Stimulated activated CD4-positive, alpha-beta T cell treated with anti-CD3 and anti-CD28 coated beads, Interleukin-2, amount 100 ng/mL, for 4 hours (primary cell): ENCODE data around the gene FAAP100.
"Not testable (repeated sequence)": the region's sequence is repeated elsewhere in the genome, so short reads cannot be mapped to it uniquely, and the experiment has no call there.

Source experiments
- DNase-seq: peaks from one replicate; pipeline ENCODE4 v3.0.0-alpha.2; 2020; ENCODE audit warnings: low read depth

Gene FAAP100

DNA sequence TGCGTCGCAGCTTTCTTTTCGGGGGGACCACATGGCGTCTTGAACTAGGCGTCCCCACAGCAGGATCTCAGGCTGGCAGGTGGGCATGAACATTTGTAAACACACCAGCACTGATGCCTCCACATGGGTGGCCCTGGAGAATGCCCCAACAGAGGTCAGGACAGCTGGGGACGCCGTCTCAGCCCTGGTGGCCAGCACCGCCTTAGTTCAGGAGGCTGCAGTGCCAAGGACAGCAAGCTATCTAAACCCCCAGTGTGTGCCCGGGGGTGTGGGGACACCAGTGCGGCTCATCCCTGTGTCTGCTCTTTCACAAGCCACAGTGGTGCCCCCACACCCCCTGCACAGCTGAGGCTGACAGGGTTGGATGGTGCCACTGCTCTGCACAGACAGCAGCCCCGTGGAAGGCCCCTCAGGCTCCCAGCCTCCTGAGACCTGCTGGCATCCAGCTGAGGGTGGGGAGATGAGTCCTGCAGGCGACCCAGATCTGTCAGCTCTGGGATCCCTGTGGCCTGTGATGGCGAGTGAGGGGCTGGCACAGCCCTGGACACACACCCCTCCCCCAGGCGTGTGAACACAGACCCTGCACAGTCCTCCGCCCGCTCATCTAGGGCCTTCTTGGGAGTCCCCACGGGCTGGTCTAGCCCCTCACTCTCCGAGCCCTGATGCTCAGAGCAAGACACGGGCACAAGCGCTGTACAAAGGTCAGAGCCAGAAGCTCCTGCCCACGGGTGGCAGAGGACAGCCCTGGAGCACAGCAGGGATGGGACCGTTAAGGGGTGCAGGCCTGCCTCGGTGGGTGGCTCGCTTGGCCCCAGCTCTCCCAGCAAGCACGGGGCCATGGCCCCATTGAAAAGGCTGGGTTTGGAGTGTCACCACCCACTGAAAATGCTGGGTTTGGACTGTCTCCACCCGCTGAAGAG lies 13.2 kb downstream of the FAAP100 start:
- no peak for DNase-seq

DNA sequence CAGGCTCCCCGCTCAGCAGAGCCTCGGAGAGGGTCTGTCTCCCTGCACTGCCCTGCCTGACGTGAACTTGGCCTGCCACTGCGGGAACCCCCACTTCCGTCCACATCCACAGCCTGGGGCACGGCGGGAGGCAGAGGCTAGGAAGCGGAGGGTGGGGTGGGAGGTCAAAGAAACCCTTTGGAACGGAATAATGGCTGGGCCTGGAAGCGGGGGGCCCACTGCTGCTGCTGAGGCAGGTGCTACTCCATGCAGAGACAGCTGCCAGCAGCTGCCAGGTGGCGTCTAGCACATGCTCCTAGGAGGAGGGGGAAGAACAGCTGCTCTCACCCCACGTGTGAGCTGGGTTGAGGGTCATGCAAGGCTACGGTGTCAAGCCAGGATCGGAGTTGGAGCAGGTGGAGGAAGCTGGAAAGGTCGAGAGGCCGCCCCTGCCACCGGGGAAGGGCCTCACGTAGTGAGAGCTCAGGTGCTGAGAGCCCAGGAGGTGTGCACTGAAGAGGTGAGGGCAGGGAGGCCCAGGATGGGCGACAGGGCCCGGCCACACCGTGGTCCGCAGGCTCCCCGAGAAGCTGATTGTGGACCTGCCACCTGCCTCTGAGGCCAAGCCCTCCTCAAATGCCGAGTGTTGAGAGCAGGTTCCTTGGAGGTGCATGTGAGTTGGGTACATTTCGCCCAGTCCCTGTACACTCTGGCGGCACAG lies 14.1 kb downstream of the FAAP100 start:
- no peak for DNase-seq

- no peak for DNase-seq
Measured at GRCh38 chr17:81537343-81537855, 14.8 kb downstream of the FAAP100 start.

DNA sequence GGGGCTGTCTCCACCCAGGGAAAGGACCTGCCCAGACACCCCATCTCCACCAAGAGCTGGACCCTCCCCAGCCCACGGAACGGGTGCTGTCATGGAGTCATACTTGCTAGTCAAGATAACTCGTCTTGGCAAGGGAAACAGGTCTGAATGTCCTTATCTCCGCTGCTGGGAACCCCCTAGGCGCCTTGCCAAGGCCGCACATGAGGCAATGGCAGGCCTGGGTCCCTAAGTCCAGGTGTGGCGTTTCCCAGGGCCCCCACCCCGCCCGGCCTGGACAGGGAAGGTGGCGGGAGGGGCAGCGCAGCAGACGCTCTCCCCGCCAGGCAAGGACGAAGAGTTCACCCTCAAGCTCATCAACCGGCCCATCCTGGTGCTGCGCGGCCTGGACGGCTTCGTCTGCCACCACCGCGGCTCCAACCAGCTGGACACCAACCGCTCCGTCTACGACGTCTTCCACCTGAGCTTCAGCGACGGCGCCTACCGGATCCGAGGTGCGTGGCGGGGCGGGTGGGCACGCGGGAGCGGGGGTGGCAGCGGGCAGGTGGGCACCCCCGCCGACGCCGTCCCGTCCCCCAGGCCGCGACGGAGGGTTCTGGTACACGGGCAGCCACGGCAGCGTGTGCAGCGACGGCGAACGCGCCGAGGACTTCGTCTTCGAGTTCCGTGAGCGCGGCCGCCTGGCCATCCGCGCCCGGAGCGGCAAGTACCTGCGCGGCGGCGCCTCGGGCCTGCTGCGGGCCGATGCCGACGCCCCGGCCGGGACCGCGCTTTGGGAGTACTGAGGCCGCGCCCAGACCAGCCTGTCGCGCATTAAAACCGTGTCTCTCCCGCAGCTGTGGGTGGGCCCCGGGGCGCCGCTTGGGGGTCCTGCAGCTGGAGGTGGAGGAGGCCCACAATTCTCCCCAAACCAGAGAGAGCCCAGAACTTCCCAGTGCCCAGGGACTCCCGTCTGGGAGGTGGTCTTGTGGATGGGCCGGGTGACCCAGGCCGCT lies 15.6 kb downstream of the FAAP100 start:
- DNase-seq = no peak

DNA sequence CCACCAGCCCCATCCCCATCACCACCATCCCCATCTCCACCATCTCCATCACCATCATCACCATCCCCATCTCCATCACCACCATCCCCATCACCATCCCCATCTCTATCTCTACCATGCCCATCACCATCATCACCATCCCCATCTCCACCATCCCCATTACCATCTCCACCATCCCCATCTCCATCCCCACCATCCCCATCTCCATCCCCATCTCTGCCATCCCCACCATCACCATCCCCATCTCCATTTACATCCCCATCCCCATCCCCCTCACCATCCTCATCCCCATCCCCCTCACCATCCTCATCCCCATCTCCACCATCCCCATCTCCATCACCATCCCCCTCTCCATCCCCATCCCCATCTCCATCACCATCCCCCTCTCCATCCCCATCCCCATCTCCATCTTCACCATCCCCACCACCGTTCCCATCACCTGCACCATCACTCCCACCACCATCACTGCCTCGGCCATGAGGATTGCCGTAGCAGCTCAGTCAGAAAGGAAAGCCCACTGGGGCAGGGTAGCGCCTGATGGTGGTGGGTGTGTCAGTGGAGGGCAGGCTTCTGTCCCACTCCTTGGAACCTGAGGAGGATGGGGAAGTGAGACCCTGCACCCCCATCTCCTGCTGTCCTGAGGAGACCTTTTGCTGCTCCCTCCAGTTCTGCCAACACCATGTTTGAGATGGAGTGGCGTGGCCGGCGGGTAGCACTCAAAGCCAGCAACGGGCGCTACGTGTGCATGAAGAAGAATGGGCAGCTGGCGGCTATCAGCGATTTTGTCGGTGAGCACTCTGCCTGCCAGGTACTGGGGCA lies 16.5 kb downstream of the FAAP100 start:
- no peak for DNase-seq

- DNase-seq = no peak
Measured at GRCh38 chr17:81535007-81535328, 17.2 kb downstream of the FAAP100 start.

- no peak for DNase-seq
Measured at GRCh38 chr17:81534157-81535006, 17.8 kb downstream of the FAAP100 start.

- no peak for DNase-seq
Measured at GRCh38 chr17:81533339-81534141, 18.6 kb downstream of the FAAP100 start.

DNA sequence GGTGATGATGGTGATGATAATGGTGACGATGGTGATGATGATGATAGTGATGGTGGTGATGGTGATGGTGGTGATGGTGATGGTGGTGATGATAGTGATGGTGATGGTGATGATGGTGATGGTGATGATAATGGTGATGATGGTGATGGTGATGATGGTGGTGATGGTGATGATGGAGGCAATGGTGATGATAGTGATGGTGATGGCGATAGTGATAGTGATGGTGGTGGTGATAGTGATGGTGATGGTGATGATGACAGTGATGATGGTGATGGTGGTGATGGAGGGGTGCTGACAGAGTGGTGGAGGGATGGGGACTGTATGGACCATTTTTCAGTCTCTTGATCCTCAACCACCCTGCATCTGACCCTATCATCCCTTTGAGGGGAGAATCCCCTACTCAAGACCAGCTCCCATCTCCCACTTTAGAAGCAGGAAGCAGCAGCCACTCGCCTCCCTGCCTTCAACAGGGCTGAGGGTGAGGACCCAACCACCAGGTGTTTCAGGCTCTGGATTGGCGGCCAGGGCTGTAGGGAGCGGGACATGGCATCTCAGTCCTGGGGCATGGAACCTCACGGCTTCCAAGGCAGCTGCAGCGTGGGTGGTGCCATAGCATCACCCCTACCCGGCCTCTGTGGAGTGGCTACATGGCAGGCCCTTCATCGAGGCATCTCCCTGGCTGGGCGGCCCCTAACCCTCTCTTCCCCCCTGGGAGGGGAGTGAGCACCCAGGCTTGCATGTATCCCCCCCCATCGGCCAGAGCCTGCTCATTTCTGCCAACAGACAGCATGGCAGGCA lies 19.5 kb downstream of the FAAP100 start:
- DNase-seq = no peak

DNA sequence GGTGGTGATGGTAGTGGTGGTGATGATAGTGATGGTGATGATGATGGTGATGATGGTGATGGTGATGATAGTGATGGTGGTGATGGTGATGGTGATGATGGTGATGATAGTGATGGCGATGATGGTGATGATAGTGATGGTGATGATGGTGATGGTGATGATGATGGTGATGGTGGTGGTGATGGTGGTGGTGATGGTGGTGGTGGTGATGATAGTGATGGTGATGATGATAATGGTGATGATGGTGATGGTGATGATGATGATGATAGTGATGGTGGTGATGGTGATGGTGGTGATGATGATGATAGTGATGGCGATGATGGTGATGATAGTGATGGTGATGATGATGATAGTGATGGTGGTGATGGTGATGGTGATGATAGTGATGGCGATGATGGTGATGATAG lies 20.2 kb downstream of the FAAP100 start:
- DNase-seq = not testable (repeated sequence)

- DNase-seq = not testable (repeated sequence)
Measured at GRCh38 chr17:81531013-81531412, 21.1 kb downstream of the FAAP100 start.

DNA sequence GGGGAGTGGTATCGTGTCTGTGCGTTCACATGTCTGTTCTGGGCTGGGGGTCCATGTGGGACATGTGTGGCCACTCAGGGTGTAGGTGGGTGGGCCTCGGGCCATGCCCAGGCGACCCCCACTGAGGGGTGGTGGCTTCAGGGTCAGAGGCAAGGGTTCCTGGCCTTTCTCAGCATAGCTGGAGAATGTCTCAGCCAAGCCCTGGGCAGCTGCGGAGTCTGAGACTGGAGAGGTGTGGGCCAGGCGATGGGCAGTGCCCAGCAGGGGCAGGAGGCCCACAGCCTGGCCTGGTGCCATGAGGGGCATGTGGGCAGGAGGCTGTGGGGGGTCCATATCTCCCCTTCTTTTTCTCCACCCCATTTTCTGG lies 22.7 kb downstream of the FAAP100 start:
- no peak for DNase-seq

DNA sequence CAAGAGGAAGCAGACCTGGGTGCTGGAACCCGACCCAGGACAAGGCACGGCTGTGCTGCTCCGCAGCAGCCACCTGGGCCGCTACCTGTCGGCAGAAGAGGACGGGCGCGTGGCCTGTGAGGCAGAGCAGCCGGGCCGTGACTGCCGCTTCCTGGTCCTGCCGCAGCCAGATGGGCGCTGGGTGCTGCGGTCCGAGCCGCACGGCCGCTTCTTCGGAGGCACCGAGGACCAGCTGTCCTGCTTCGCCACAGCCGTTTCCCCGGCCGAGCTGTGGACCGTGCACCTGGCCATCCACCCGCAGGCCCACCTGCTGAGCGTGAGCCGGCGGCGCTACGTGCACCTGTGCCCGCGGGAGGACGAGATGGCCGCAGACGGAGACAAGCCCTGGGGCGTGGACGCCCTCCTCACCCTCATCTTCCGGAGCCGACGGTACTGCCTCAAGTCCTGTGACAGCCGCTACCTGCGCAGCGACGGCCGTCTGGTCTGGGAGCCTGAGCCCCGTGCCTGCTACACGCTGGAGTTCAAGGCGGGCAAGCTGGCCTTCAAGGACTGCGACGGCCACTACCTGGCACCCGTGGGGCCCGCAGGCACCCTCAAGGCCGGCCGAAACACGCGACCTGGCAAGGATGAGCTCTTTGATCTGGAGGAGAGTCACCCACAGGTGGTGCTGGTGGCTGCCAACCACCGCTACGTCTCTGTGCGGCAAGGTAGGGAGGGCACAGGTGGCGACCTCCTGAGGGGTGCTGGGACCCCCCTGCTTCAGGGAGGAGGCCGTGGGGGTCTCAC lies 23.3 kb downstream of the FAAP100 start:
- no peak for DNase-seq

GRCh38 chr17:81528384-81528650 lies 23.8 kb downstream of the FAAP100 start:
- DNase-seq = no peak

GRCh38 chr17:81527591-81528383 lies 24.4 kb downstream of the FAAP100 start, which contains the start of gene FSCN2:
FSCN2 (plus strand) TSS chr17:81528377; CDS start chr17:81528532, 155 bp downstream.
- DNase-seq = no peak

DNA sequence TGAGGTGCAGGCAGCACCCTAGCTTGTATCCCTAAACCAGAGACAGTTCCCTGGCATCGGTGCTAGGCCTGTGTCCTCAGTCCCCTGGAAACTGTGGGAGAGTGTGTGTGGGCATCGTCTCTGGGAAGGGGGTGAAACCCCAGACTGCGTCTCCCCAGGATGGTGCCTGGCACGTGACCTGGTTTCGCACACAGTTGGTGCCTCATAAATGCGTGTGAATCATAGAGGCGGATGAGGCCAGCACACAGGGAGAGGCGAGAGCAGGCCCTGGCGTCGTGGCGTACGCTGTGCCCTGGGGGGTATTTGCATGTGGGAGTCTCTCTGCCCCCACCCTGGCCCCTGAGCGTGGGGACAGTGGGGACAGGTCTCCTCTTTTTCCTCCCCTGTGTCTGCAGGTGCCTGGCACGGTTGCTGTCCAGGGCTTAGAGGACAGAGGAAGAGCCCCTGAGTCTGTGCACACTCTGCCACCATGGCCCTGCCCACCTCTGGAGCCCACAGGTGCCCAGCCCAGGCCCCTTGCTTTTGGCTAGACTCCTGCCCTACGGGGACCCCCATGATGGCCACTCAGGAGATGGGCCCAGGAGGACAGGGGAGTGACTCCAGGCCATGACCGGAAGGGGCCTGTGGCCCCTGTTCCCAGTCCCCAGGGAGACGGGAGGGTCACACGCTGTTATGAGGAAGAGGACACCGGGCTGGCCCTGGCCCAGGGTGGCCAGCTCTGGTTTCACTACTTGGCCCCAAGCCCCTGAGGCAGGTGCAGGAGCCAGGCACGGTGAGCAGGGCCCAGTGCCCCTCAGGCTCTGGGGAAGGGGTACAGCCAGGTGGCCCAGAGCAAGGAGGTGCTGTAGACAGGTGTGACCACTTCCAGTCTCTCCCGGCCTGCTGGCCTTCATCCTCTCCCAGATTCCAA lies 25.2 kb downstream of the FAAP100 start:
- no peak for DNase-seq
